Body of pancreas (tissue), 4 donors: ENCODE results near the gene RABL3. TPM values are rescaled to one million over a fixed set of nuclear protein-coding genes. Genes with fewer than 3 reads are reported as not detected.

Experiments
- ATAC-seq: fragments of 150-250 bp; one replicate; pipeline ENCODE4 v1.9.1; 2016
- DNase-seq, 4 donors: peaks; one replicate each; pipeline ENCODE4 v3.0.0-alpha.2; 2019
- H3K27ac ChIP-seq, 4 donors: fragments of 200-600 bp; sonication (generic); 1 replicate in 3 of 4; 2 replicates in 1 of 4; pipeline versions ENCODE4 v1.5.1 to v1.6.1; 2016 to 2019; ENCODE audit warnings: mild to moderate bottlenecking in 1 of 4, mixed read lengths in 1 of 4, moderate library complexity in 1 of 4
- H3K27me3 ChIP-seq, 2 donors: fragments of 200-600 bp; sonication (generic); one replicate each; pipeline ENCODE4 v1.6.0; 2016; ENCODE audit warnings: mild to moderate bottlenecking in 1 of 2
- H3K36me3 ChIP-seq, 2 donors: fragments of 200-600 bp; sonication (generic); replicated peaks in 1 of 2; 2 replicates each; pipeline ENCODE4 v1.5.1; 2016; ENCODE audit warnings: low read depth in 2 of 2; ENCODE audit not compliant: insufficient read depth in 1 of 2
- H3K4me1 ChIP-seq: fragments of 200-600 bp; sonication (generic); one replicate; pipeline ENCODE4 v1.6.0; 2016
- H3K4me3 ChIP-seq, 2 donors: fragments of 200-600 bp; sonication (generic); 1 replicate in 1 of 2; 2 replicates in 1 of 2; pipeline ENCODE4 v1.5.1; 2016 to 2019
- H3K9me3 ChIP-seq, 3 donors: fragments of 200-600 bp; sonication (generic); 1 replicate in 2 of 3; 2 replicates in 1 of 3; pipeline ENCODE4 v1.5.1; 2016
- CTCF ChIP-seq, 7 experiments: fragments of 450-650 bp in 4 of 7; fragments of 200-600 bp in 3 of 7; sonication (generic) in 3 of 7; IDR thresholded peaks; one replicate each; pipeline ENCODE4 v1.5.1; 2016 to 2019; ENCODE audit warnings: antibody characterized with exemption in 7 of 7
- POLR2A ChIP-seq, 3 donors: fragments of 450-650 bp; IDR thresholded peaks; one replicate each; pipeline ENCODE4 v1.6.1; 2016; ENCODE audit warnings: antibody characterized with exemption in 3 of 3, mild to moderate bottlenecking in 2 of 3
- WGBS, 2 donors: methylation state at CpG; one replicate each; pipeline ENCODE4 v1.1.5; 2017; 5-methylcytosine and 5-hydroxymethylcytosine counted together
- intact Hi-C: fragments of 100-400 bp; cut with DNase I; formaldehyde crosslinking; loops from one replicate; pipeline ENCODE4 v1.15.1; 2023
- total RNA-seq, 2 donors: library from RNA; depleted of rRNA; stranded (reverse); fragments of >200 nt; gene quantifications; one replicate each; pipeline ENCODE4 v1.1.0, GENCODE V29; 2016

Gene RABL3
- total RNA-seq, 2 donors from 2014 or later = 7.3 to 9.9 TPM

GRCh38 chr3:120670576-120670975, 71.7 kb downstream of the RABL3 start:
- H3K27ac ChIP-seq = no peak overlapping the region
- WGBS, 2 donors = 90 to 91% methylated on average over 2 of the region's 2 CpGs
- H3K9me3 ChIP-seq = no peaks in the 10 kb centered on the region
- H3K36me3 ChIP-seq = no peaks in the 10 kb centered on the region
- intact Hi-C loops = loop anchor here (10.0 kb wide), 1 partner anchor 84 kb away; no protein-coding TSS in a partner anchor
- no peaks in the 10 kb centered on the region for H3K4me1 ChIP-seq
- no peak overlapping the region for H3K4me3 ChIP-seq
- no peak for TF ChIP-seq CTCF (IDR thresholded peaks at IDR 0.05)
- no peak for TF ChIP-seq POLR2A (IDR thresholded peaks at IDR 0.05)
- H3K27me3 ChIP-seq = no peaks in the 10 kb centered on the region
- no peak for DNase-seq
- ATAC-seq = no peak

GRCh38 chr3:120664926-120665325, 77.4 kb downstream of the RABL3 start:
- Histone ChIP-seq H3K9me3 (no peaks in the 10 kb centered on the region), H3K4me3 (no peak overlapping the region), H3K27me3 (no peaks in the 10 kb centered on the region), H3K27ac (no peak overlapping the region), H3K4me1 (peaks cover 11% of the 10 kb centered on the region), H3K36me3 (no peaks in the 10 kb centered on the region)
- intact Hi-C loops = no loop called here
- DNase-seq = no peak
- no peak for TF ChIP-seq CTCF (IDR thresholded peaks at IDR 0.05)
- no peak for TF ChIP-seq POLR2A (IDR thresholded peaks at IDR 0.05)
- no peak for ATAC-seq

GRCh38 chr3:120661945-120662344, 80.4 kb downstream of the RABL3 start:
- Histone ChIP-seq H3K27ac (no peak overlapping the region), H3K4me3 (no peak overlapping the region), H3K27me3 (no peaks in the 10 kb centered on the region), H3K36me3 (no peaks in the 10 kb centered on the region), H3K4me1 (peaks cover 11% of the 10 kb centered on the region), H3K9me3 (no peaks in the 10 kb centered on the region)
- DNase-seq (no peak), ATAC-seq (no peak)
- intact Hi-C loops = no loop called here
- 52 to 58% methylated on average over 5 of the region's 5 CpGs for WGBS, 2 donors
- TF ChIP-seq CTCF (IDR thresholded peaks at IDR 0.05) (no peak), POLR2A (IDR thresholded peaks at IDR 0.05) (no peak)

DNA sequence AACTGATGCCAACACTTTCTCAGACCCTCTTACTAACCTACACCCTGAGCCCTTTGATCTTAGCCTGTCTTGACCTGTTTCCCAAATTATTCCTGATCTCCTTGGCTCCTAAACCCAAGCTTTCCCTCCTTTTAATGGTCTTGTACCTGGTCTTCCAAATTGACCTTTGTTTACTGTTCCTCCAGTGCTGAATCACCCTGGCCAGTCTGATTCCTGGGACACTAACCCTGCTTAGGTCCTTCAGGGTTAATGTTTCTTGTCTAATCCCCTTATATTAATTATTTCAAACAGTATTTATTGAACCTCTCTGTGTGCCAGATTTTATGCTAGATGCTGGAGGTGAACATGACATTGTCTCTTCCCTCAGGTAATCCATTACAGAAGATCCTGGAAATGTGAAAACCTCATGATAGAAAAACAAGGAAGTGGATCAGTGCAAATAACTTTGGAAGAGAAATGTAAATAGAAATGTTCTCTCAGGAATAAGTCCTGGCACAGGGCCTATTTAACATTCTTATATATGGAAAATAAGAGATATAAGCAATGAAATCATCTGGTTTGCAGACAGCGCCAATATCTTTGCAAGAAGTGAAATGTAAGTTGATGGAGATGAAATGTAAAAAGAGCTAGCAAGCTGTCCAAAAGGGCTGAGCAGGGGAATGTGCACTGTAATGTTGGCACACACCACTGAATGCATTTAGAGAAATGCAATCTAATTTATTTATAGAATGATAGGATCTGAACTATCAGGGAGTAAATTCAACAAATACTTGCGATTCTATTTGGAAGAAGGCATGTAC, 81.0 kb downstream of the RABL3 start:
- H3K4me3 ChIP-seq = no peak overlapping the region
- WGBS, 2 donors = 8 to 14% methylated on average over 2 of the region's 2 CpGs
- no peaks in the 10 kb centered on the region for H3K27me3 ChIP-seq
- H3K4me1 ChIP-seq = peaks cover 11% of the 10 kb centered on the region
- intact Hi-C loops = no loop called here
- no peak overlapping the region for H3K27ac ChIP-seq
- H3K9me3 ChIP-seq = no peaks in the 10 kb centered on the region
- TF ChIP-seq POLR2A (IDR thresholded peaks at IDR 0.05) = no peak
- TF ChIP-seq CTCF (IDR thresholded peaks at IDR 0.05) = no peak
- no peak for ATAC-seq
- H3K36me3 ChIP-seq = no peaks in the 10 kb centered on the region
- no peak for DNase-seq

DNA sequence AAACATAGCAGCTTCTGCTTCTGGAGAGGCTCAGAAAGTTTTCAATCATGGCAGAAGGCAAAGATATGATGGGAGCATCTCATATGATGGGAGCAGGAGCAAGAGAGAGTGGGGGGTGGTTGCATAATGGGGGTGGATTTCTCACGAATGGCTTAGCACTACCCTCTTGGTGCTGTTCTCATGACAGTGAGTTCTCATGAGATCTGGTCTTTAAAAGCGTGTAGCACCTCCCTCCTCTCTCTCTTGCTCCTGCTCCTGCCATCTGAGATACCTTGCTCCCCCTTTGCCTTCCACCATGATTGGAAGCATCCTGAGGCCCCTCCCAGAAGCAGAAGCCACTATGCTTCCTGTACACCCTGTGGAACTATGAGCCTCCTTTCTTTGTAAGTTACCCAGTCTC, 82.5 kb downstream of the RABL3 start:
- Histone ChIP-seq H3K4me3 (no peak overlapping the region), H3K9me3 (no peaks in the 10 kb centered on the region), H3K36me3 (no peaks in the 10 kb centered on the region), H3K4me1 (peaks cover 11% of the 10 kb centered on the region), H3K27ac (no peak overlapping the region), H3K27me3 (no peaks in the 10 kb centered on the region)
- intact Hi-C loops = no loop called here
- 90 to 95% methylated on average over 2 of the region's 2 CpGs for WGBS, 2 donors
- DNase-seq = no peak
- TF ChIP-seq POLR2A (IDR thresholded peaks at IDR 0.05) (no peak), CTCF (IDR thresholded peaks at IDR 0.05) (no peak)
- ATAC-seq = no peak
